ENCODE results near the gene IL6R. TPM values are rescaled to one million over a fixed set of nuclear protein-coding genes. Genes with fewer than 3 reads are reported as not detected.

IL6R gene
- total and polyA plus RNA-seq, 2 donors (not counting 1 experiment from before 2014, with no cell fraction given), result 3.5 to 5.3 TPM

GRCh38 chr1:154456631-154457030 is 51.5 kb downstream of the IL6R start:
- Histone ChIP-seq H3K9me3 (ENCODE audit: control extremely low read depth in 1 of 3, control insufficient read depth in 2 of 3, insufficient read depth in 1 of 3, low read length in 2 of 3) (no peaks in the 10 kb centered on the region), H3K27me3 (replicated peaks in 1 of 4; ENCODE audit: control extremely low read depth in 1 of 4, control insufficient read depth in 3 of 4, insufficient read depth in 4 of 4, low read length in 3 of 4) (no peaks in the 10 kb centered on the region), H2AFZ (ENCODE audit: insufficient read depth, low read depth, low read length, poor library complexity, severe bottlenecking) (no peak overlapping the region), H3K79me2 (ENCODE audit: control insufficient read depth, insufficient read depth, low read length) (no peaks in the 10 kb centered on the region), H3K36me3 (replicated peaks in 1 of 2; ENCODE audit: control extremely low read depth in 1 of 2, control insufficient read depth in 1 of 2, extremely low read depth in 1 of 2, insufficient read depth in 2 of 2, low read length in 1 of 2) (no peaks in the 10 kb centered on the region), H3K4me2 (replicated peaks; ENCODE audit: low read depth, low read length, poor library complexity, severe bottlenecking) (no peak overlapping the region), H3K4me1 (ENCODE audit: control insufficient read depth in 2 of 2, insufficient read depth in 2 of 2, low read length in 2 of 2) (no peaks in the 10 kb centered on the region), H3K9ac (ENCODE audit: low read length) (no peak overlapping the region), H4K20me1 (ENCODE audit: control insufficient read depth, insufficient read depth, low read length, poor library complexity, severe bottlenecking) (no peaks in the 10 kb centered on the region), H3K27ac (ENCODE audit: low read length in 2 of 2) (no peak overlapping the region), H3K4me3 (ENCODE audit: control extremely low read depth in 1 of 5, extremely low read depth in 1 of 5, insufficient read depth in 1 of 5, low read depth in 2 of 5, low read length in 4 of 5) (no peak overlapping the region)
- H3K27me3 Mint-ChIP-seq, result no peaks in the 10 kb centered on the region
- TF ChIP-seq EZH2 (IDR thresholded peaks at IDR 0.05; ENCODE audit: borderline replicate concordance, insufficient read depth, low read depth, low read length, poor library complexity, severe bottlenecking), result no peak
- no peak for TF ChIP-seq CTCF (IDR thresholded peaks at IDR 0.05)
- ChIA-PET POLR2A (no interaction called here), CTCF (no interaction called here)
- WGBS (ENCODE audit: insufficient coverage), result 91% methylated on average over 4 of the region's 6 CpGs
- no peaks in the 10 kb centered on the region for H3K9me3 Mint-ChIP-seq (ENCODE audit: insufficient read depth)
- H3K27ac Mint-ChIP-seq, result no peak overlapping the region
- intact Hi-C loops (cut with micrococcal nuclease), result no loop called here
- H3K4me1 Mint-ChIP-seq, result no peaks in the 10 kb centered on the region
- DNase-seq (no peak), ATAC-seq (ENCODE audit: low read depth) (no peak)
- H3K4me3 Mint-ChIP-seq, result no peak overlapping the region

- Histone ChIP-seq H3K27me3 (replicated peaks in 1 of 4; ENCODE audit: control extremely low read depth in 1 of 4, control insufficient read depth in 3 of 4, insufficient read depth in 4 of 4, low read length in 3 of 4) (no peaks in the 10 kb centered on the region), H4K20me1 (ENCODE audit: control insufficient read depth, insufficient read depth, low read length, poor library complexity, severe bottlenecking) (no peaks in the 10 kb centered on the region), H3K36me3 (replicated peaks in 1 of 2; ENCODE audit: control extremely low read depth in 1 of 2, control insufficient read depth in 1 of 2, extremely low read depth in 1 of 2, insufficient read depth in 2 of 2, low read length in 1 of 2) (no peaks in the 10 kb centered on the region), H2AFZ (ENCODE audit: insufficient read depth, low read depth, low read length, poor library complexity, severe bottlenecking) (no peak overlapping the region), H3K9me3 (ENCODE audit: control extremely low read depth in 1 of 3, control insufficient read depth in 2 of 3, insufficient read depth in 1 of 3, low read length in 2 of 3) (no peaks in the 10 kb centered on the region), H3K79me2 (ENCODE audit: control insufficient read depth, insufficient read depth, low read length) (no peaks in the 10 kb centered on the region), H3K27ac (ENCODE audit: low read length in 2 of 2) (no peak overlapping the region), H3K9ac (ENCODE audit: low read length) (no peak overlapping the region), H3K4me3 (ENCODE audit: control extremely low read depth in 1 of 5, extremely low read depth in 1 of 5, insufficient read depth in 1 of 5, low read depth in 2 of 5, low read length in 4 of 5) (no peak overlapping the region), H3K4me1 (ENCODE audit: control insufficient read depth in 2 of 2, insufficient read depth in 2 of 2, low read length in 2 of 2) (no peaks in the 10 kb centered on the region), H3K4me2 (replicated peaks; ENCODE audit: low read depth, low read length, poor library complexity, severe bottlenecking) (no peak overlapping the region)
- ChIA-PET CTCF (no interaction called here), POLR2A (no interaction called here)
- no peaks in the 10 kb centered on the region for H3K9me3 Mint-ChIP-seq (ENCODE audit: insufficient read depth)
- DNase-seq, result no peak
- ATAC-seq (ENCODE audit: low read depth), result no peak
- H3K27me3 Mint-ChIP-seq, result no peaks in the 10 kb centered on the region
- H3K4me1 Mint-ChIP-seq, result no peaks in the 10 kb centered on the region
- TF ChIP-seq EZH2 (IDR thresholded peaks at IDR 0.05; ENCODE audit: borderline replicate concordance, insufficient read depth, low read depth, low read length, poor library complexity, severe bottlenecking), result no peak
- no peak for TF ChIP-seq CTCF (IDR thresholded peaks at IDR 0.05)
- H3K4me3 Mint-ChIP-seq, result no peak overlapping the region
- H3K27ac Mint-ChIP-seq, result no peak overlapping the region
- intact Hi-C loops (cut with micrococcal nuclease), result no loop called here
Measured at GRCh38 chr1:154459080-154459479, 53.9 kb downstream of the IL6R start.

Measured in B cell (primary cell).